LNCAP (cell line): ENCODE data around the gene RHAG.

Experiments
- CTCF ChIP-seq: fragments of 450-650 bp; IDR thresholded peaks from 2 replicates; pipeline ENCODE4 v1.5.1; 2017; ENCODE audit warnings: mild to moderate bottlenecking

RHAG gene

GRCh38 chr6:49636713-49637349 is at the start of gene RHAG:
Gene RHAG, minus strand, starts transcription at chr6:49636839. Its CDS starts 27 bp downstream, at chr6:49636812.
- no peak for TF ChIP-seq CTCF

- no peak for TF ChIP-seq CTCF
Measured at GRCh38 chr6:49676671-49677281, 40.1 kb upstream of the RHAG start.

- TF ChIP-seq CTCF: no peak
Measured at GRCh38 chr6:49675816-49676215, 39.2 kb upstream of the RHAG start.

- no peak for TF ChIP-seq CTCF
Measured at GRCh38 chr6:49668083-49668511, 31.5 kb upstream of the RHAG start.

- no peak for TF ChIP-seq CTCF
Measured at GRCh38 chr6:49666930-49667757, 30.5 kb upstream of the RHAG start.

GRCh38 chr6:49666480-49666879 is 29.8 kb upstream of the RHAG start:
- TF ChIP-seq CTCF: no peak

- no peak for TF ChIP-seq CTCF
Measured at GRCh38 chr6:49664817-49665216, 28.2 kb upstream of the RHAG start.
